Hepatic stellate cell (primary cell): Measurements from ENCODE around the gene AHCY.
"Not testable (repeated sequence)": the region's sequence is repeated elsewhere in the genome, so short reads cannot be mapped to it uniquely, and the experiment has no call there.

ENCODE experiments used
- DNase-seq: peaks from one replicate; pipeline ENCODE4 v3.0.0; 2011; ENCODE audit warnings: low spot score

Gene AHCY

GRCh38 chr20:34302723-34303533, at the start of gene AHCY:
Gene AHCY (minus strand): TSS chr20:34303355. CDS start chr20:34303270, 85 bp downstream.
- peak; percentile 93 for DNase-seq

- DNase-seq = no peak
Measured at GRCh38 chr20:34350095-34350494, 46.9 kb upstream of the AHCY start.

- no peak for DNase-seq
Measured at GRCh38 chr20:34347571-34347970, 44.4 kb upstream of the AHCY start.

- DNase-seq = not testable (repeated sequence)
Measured at GRCh38 chr20:34346533-34346865, 43.3 kb upstream of the AHCY start.

GRCh38 chr20:34345839-34346532, 42.8 kb upstream of the AHCY start:
- DNase-seq = not testable (repeated sequence)

GRCh38 chr20:34345402-34345736, 42.2 kb upstream of the AHCY start:
- DNase-seq = no peak

GRCh38 chr20:34344238-34344637, 41.1 kb upstream of the AHCY start:
- DNase-seq = no peak

- DNase-seq = no peak
Measured at GRCh38 chr20:34343458-34344211, 40.5 kb upstream of the AHCY start.

GRCh38 chr20:34341199-34341598, 38.0 kb upstream of the AHCY start:
- not testable (repeated sequence) for DNase-seq

GRCh38 chr20:34340726-34341125, 37.6 kb upstream of the AHCY start:
- not testable (repeated sequence) for DNase-seq

GRCh38 chr20:34337982-34338726, 35.0 kb upstream of the AHCY start:
- DNase-seq = no peak

- no peak for DNase-seq
Measured at GRCh38 chr20:34337544-34337943, 34.4 kb upstream of the AHCY start.

- no peak for DNase-seq
Measured at GRCh38 chr20:34334654-34335407, 31.7 kb upstream of the AHCY start.

- DNase-seq = no peak
Measured at GRCh38 chr20:34333786-34334185, 30.6 kb upstream of the AHCY start.

- DNase-seq = no peak
Measured at GRCh38 chr20:34332262-34332920, 29.2 kb upstream of the AHCY start.

GRCh38 chr20:34331838-34332237, 28.7 kb upstream of the AHCY start:
- DNase-seq = no peak

GRCh38 chr20:34330861-34331544, 27.8 kb upstream of the AHCY start:
- DNase-seq = not testable (repeated sequence)

- DNase-seq = no peak
Measured at GRCh38 chr20:34328928-34329677, 25.9 kb upstream of the AHCY start.

- not testable (repeated sequence) for DNase-seq
Measured at GRCh38 chr20:34328207-34328606, 25.1 kb upstream of the AHCY start.

- DNase-seq = no peak
Measured at GRCh38 chr20:34324541-34324940, 21.4 kb upstream of the AHCY start.
